Skeletal muscle cell (primary cell): ENCODE data around the gene KLHL29.
"Not testable (repeated sequence)": the region's sequence is repeated elsewhere in the genome, so short reads cannot be mapped to it uniquely, and the experiment has no call there.

ENCODE experiments used
- DNase-seq: peaks from one replicate; pipeline ENCODE4 v3.0.0-alpha.2; 2010; ENCODE audit warnings: low read depth
- H3K4me3 ChIP-seq: 2 replicates; pipeline ENCODE4 v1.5.1; 2011; ENCODE audit warnings: low read depth, mild to moderate bottlenecking, control low read depth, low read length, moderate library complexity

Gene KLHL29

DNA sequence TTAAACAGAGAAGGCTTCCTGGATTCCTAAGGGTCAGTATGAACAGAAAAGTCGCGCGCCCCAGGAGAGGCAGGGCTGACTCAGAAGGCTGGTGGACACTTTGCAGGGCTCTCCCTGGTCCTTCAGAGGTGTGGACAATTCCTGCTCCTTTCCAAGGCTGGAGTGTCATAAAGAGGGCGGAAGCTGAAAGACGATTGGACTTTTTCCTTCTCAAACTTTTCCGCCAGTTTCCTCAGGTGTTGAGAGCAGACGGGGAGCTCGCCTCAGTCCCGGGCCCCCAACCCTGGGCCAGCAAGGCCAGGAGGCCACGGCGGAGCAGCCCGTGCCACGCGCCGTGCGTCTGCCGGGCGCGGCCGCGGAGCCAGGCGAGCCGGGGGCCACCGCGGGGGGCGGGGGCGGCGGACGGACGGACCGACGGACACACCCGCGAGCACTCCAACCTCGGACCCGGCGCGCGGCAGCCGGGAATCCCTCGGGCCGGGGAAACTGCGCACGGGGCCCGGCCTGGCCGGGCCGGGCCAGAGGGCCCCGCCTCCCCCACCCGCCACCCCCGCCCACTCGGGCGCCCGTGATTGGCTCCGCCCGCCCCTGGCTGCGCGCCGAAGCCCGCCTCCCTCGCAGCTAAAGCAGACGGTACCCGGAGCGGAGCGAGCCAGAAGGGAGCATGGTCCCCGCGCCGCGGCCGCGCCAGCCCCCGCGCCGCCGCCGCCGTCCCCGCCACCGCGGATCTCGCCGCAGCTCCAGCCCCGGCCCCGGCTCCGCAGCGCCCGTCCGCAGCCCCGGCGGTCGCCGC, at the start of gene KLHL29:
Gene KLHL29 (plus strand): TSS at position 629 of the 793 bp plus-strand sequence. CDS start 177,018 bp downstream, outside the sequence.
- peak; percentile 25 for DNase-seq

GRCh38 chr2:23335550-23335949, 49.4 kb upstream of the KLHL29 start:
- no peak for DNase-seq
- H3K4me3 ChIP-seq, result no peak overlapping the region

More for the DNA sequence above, at the start of gene KLHL29:
- peak within 1 kb of the TSS; percentile 77 for H3K4me3 ChIP-seq

DNA sequence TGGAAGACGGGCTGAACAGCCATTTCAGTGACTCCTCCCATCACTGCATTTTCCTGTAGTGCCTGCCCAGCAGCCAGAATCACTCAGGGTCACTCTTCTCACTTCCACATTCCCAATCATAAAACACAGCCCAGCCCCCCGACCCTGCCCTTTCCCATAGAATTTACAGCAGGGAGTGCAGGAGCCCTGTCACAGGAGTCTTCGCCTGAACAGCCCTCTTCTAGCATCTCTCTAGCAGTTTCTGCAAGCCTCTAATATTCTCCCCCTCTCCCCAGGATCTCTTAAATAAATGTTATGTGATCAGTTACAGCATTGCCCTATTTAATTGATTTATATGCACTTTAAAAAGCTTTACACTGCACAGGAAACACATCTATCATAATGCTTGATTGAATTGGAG, 42.9 kb upstream of the KLHL29 start:
- no peak overlapping the region for H3K4me3 ChIP-seq
- no peak for DNase-seq

- DNase-seq, result no peak
- no peak overlapping the region for H3K4me3 ChIP-seq
These were observed 39.0 kb upstream of the KLHL29 start for GRCh38 chr2:23346029-23346428.

DNA sequence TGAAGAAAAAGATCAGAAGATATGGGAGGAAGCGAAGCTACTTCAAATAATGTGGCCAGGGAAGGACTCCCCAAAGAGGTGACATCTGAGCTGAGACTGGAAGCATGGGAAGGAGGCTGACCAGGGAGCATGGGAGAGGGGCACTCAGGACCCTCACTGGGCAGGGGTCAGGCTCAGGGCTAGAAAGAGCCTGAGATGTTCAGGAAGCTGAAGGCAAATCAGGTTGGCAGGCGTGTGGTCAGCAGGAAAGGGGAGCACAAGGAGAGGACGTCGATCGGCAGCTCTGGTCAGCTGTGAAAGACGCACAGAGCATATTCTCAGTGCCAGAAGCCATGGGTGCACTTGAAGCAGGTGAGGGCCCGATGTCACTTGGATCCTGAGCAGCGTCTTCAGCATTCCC, 38.2 kb upstream of the KLHL29 start:
- no peak for DNase-seq
- H3K4me3 ChIP-seq, result no peak overlapping the region

GRCh38 chr2:23347471-23348092, 37.4 kb upstream of the KLHL29 start:
- H3K4me3 ChIP-seq, result no peak overlapping the region
- DNase-seq, result no peak

DNA sequence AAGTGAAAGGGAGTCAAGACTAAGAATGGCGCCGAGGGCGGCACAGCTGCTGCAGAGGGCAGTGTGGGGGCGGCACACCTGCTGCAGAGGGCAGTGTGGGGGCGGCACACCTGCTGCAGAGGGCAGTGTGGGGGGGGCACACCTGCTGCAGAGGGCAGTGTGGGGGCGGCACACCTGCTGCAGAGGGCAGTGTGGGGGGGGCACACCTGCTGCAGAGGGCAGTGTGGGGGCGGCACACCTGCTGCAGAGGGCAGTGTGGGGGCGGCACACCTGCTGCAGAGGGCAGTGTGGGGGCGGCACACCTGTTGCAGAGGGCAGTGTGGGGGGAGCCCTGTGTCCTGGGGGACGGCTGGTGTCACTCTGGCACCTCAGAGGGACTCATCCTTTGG, 36.9 kb upstream of the KLHL29 start:
- DNase-seq, H3K4me3 ChIP-seq: not testable (repeated sequence)

DNA sequence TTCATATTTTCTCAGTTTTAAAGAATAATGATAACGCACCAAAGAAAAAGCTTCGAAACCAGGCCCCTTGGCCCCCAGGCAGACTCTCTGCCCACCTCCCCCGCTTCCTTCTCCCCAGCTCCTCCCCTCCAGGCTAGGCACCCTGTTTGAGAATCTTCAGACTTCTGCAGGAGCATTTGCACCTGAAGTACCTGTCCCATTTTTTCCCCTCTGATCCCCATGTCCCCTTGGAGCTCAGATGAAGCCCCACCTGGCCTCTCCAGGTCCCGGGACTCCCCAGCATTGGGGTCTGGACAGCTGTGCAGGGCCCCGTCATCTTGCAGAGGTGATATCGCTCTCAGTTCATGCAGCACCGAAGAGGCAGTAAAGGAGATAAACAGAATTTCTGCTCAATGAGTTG, 35.5 kb upstream of the KLHL29 start:
- no peak overlapping the region for H3K4me3 ChIP-seq
- DNase-seq, result no peak

- no peak for DNase-seq
- H3K4me3 ChIP-seq, result no peak overlapping the region
These were observed 34.8 kb upstream of the KLHL29 start for GRCh38 chr2:23350041-23350791.

DNA sequence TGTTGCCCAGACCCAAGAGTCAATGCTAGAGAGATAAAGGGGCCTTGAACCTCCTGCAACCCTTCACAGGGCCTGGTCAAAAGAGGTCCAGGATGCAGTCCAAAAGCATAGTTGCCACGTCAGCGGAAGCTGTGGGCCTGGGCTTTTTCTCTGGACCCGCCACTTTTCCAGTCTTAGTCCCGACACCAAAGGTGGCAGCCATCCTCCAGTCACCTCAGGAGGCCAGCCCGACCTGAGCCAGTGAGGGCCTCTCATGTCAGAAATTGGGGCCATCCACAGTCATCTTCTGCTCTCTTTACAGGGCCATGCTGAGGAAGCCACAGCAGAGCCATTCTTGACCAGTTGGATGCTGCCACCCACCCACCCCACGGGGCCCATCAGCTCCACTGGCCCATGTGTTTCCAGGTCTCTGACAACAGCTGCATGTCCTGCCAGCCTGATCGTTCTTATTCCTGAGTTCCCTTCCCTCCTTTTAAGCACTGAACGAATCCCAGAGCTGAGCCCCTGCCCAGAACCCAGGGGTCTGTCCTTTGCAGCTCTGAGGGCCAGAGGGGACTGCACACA, 34.1 kb upstream of the KLHL29 start:
- no peak for DNase-seq
- no peak overlapping the region for H3K4me3 ChIP-seq

GRCh38 chr2:23351388-23352141, 33.4 kb upstream of the KLHL29 start:
- DNase-seq, result peak; percentile 26

GRCh38 chr2:23354554-23354953, 30.4 kb upstream of the KLHL29 start:
- DNase-seq, result no peak
- no peak overlapping the region for H3K4me3 ChIP-seq

More at GRCh38 chr2:23351388-23352141, 33.4 kb upstream of the KLHL29 start:
- no peak overlapping the region for H3K4me3 ChIP-seq

DNA sequence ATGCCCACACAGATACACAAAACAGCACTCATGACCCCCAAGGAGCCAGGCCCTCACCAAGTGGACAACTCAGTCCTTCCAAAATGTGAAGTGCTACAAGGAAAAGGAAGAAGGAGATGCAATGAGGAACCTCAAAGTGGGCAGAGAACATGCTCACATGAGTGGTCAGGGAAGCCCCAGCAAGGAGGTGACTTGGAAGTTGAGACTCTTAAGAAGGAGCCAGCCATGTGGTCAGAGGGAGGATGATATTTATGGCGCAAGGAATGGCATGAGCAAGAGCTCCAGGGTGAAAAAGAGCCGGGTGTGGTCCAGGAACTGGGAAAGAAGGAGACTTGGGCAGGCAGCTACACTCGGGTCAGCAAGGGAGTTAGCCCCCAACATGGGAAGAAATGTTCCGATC, 30.0 kb upstream of the KLHL29 start:
- H3K4me3 ChIP-seq, result no peak overlapping the region
- no peak for DNase-seq

DNA sequence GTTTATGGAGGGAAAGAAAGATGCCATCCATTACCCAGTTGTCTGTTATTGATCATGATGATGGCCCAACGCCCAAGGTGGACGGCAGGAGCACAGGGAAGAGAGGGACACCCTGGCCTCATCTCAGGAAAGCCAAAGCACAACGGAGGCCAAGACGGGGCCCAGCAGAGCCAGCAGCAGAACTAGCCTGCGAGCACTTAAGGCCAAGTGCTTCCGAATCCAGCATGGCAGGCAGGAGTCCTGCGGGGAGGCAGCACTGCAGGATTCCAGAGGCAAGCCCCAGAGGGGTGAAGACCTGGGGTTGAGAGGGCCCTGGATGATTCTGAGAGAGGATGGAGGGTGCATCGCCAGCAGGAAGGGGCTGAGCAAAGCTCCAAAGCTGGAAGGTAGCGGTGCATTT, 28.3 kb upstream of the KLHL29 start:
- H3K4me3 ChIP-seq, result no peak overlapping the region
- DNase-seq, result no peak

GRCh38 chr2:23359631-23360567, 25.1 kb upstream of the KLHL29 start:
- DNase-seq, result no peak
- H3K4me3 ChIP-seq, result no peak overlapping the region

DNA sequence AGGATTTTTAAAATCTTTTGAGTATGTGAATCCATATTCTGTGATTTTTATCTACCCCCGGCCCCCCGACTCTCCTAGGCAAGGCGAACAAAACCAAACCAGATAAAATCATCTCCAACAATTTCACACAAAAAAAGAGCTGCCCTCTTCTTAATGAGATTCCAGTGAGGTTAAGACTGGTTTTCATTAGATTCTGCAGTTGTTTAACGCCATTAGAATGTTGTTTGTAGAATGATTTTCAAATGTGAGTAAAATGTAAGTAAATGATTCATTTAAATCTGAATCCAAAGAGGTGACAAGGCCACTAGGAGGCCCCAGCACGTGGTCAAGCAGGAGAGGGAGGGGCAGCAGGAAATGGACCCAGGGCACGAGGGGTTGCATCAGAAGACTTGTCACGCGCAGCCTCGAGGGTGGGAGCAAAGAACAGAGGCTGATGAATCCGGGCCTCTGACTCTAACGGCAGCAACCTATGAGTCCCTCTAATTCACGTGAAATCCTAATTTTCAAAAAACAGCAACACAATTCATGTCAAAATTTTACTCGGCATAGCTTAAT, 24.3 kb upstream of the KLHL29 start:
- no peak overlapping the region for H3K4me3 ChIP-seq
- DNase-seq, result no peak

DNA sequence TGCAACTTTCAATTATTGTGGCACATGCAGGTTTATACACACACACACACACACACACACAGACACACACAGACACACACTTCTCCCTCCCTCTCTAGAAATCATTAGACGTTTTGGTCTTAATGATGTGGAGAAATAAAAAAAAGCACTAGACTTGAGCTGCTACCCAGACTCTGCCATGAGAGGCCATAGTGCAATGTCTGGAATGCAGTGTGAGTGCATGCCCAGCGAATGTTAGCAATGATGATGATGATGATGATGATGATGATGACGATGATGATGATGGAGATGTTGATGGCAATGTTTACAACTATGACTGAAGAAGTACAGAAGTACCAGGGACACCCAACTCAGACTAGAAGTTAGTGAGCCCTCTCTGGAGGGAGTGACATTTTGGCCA, 23.8 kb upstream of the KLHL29 start:
- no peak overlapping the region for H3K4me3 ChIP-seq
- no peak for DNase-seq

DNA sequence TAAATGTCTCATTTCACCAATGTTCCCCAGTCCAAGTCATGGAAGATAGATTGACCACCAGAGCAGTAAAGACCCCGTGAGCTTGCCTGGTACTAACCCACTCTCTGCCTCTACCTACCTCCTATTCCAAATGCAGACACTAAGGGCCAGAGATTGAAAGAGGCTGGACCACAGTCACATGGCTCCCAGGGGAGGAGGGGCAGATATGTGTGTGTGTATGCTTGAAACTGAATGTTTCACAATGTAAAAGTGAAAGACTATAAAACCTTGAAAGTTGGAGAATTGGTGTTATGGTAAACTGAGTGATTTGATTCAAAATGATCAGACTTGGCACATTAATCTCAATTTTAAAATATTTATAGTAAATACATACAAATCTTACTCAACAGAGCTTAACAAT, 21.7 kb upstream of the KLHL29 start:
- no peak overlapping the region for H3K4me3 ChIP-seq
- no peak for DNase-seq
